Suppressor macrophage (primary cell): Measurements from ENCODE around the gene CPNE8.

Experiments
- DNase-seq, 4 experiments: peaks; one replicate each; pipeline ENCODE4 v3.0.0-alpha.2; 2020 to 2022

The CPNE8 gene

DNA sequence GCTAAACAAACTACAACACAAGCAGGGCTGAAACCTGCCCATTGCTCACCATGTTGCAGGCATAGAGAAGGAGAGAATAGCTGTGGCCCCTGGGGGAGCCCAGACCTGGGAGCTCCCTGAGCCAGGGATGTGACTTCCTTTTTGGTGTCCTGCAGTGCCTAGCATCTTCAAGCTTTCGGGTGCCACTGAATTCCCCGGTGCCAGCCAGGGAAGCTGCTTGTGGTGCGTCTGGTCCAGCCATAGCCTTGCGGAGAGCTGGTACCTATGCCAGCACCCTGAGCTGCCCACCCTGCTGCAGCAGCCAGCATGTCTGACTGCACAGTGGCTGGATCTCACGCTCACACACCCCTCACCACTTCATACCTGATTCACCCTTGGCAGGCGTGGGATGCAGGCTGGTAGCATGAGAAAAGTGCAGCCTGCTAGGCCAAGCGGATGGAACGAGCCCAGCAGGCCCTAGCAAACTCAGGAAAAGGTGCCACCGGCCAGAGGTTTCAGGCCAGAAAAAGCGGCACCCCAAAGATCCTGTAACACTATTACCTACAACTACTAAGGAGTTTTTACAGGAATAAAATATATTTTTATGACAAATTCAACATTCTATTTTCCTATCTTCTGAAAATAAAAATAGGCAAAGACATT lies 183.7 kb downstream of the CPNE8 start:
- no peak for DNase-seq

- no peak for DNase-seq
Measured at GRCh38 chr12:38720661-38721060, 184.7 kb downstream of the CPNE8 start.

GRCh38 chr12:38713294-38713693 lies 192.1 kb downstream of the CPNE8 start:
- DNase-seq: no peak

- DNase-seq: no peak
Measured at GRCh38 chr12:38711054-38711453, 194.3 kb downstream of the CPNE8 start.

DNA sequence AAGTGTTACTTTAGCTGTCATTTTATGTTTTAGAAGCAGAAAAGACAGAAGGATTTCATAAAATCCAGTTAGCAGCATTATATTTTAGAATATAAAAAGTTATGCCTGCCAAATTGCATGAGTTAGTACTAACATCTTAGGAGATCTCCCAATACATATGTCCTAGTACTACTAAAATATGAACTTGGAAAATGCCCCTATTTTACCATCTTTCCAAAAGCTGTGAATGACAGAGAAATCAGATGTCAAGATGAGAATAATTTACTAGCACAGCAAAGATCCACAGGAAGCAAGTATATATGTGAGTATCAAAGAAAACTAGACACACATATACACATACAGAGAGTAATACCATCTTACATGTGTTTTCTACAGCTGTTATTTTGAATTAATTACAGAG lies 196.9 kb downstream of the CPNE8 start:
- DNase-seq: no peak

DNA sequence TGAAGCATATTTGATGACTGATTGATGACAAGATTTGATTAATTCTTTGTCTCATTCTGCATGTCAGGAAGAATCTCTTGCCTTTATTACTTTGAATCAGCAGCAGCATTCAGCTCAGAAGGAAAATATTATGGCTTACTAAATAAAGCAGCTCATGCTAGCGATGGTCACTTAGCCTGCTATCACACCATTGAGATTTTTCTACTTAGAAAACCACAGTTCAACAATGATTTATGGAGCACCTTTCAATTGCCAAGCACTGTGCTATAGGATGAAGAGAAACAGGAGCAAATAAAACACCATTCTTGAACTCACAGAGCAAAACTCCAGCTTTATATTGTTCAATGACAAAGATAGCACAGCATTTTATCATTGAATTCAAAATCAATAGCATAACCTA lies 197.7 kb downstream of the CPNE8 start:
- DNase-seq: no peak

- no peak for DNase-seq
Measured at GRCh38 chr12:38697289-38697688, 208.1 kb downstream of the CPNE8 start.

DNA sequence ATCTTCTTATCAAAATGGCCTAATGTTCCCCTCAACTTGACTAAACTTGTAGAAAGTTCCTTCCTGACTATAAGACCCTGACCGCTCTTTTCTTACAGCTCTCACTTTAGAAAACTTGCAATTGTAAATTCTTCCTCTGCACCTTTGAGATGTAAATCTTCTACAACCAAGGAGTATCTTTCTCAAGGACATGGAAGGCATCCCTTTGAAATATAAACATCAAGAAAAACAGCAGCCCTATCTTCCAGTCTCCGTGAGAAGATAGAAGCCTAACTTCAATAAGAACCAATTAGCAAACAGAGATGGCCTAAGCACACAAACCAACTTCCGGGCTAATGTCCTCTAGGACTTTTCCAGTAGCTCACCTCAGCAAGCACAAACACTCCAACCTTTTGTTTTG lies 210.3 kb downstream of the CPNE8 start:
- no peak for DNase-seq

GRCh38 chr12:38691164-38691563 lies 214.2 kb downstream of the CPNE8 start:
- no peak for DNase-seq

- no peak for DNase-seq
Measured at GRCh38 chr12:38690646-38691045, 214.7 kb downstream of the CPNE8 start.

GRCh38 chr12:38689704-38690103 lies 215.7 kb downstream of the CPNE8 start:
- no peak for DNase-seq

GRCh38 chr12:38689195-38689594 lies 216.2 kb downstream of the CPNE8 start:
- no peak for DNase-seq

GRCh38 chr12:38682521-38682920 lies 222.9 kb downstream of the CPNE8 start:
- DNase-seq: no peak

DNA sequence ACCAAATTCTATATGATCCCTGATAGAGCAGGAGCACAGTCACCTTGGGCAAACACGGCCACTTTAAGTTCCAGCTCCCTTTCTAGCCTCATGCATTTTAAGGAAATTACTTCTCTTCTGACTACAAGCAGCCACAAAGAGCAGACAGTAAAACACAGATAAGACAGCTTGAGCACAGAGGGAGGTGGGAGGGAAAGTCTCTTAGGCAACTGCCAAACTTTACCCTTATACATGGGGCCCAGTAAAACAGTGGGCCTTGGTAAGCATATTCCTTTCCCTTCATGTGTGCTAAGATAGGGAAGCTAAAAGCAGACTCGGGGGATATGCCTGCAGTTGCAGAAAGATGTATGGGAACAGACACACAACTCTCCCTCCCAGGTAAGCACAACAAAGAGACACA lies 235.9 kb downstream of the CPNE8 start:
- DNase-seq: peak in 1 of 4 experiments; percentile 7

DNA sequence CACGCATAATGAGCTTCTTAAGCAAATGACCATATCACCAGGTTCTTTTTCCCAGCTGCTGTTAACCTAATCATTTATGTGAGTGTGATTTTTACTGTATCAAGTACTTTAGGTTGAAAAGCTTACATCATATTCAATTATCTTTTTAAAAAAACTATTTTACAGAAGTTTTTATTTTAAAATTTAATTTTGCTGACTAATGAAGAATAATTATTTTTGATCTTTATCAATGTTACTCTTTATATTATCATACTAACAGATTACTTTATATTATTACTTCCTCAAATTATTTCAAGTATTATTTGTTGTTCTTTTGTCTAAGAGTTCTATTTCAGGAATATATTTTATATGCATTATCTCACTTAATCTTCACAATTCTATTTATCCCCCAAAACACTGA lies 236.3 kb downstream of the CPNE8 start:
- DNase-seq: no peak

- DNase-seq: no peak
Measured at GRCh38 chr12:38666425-38666824, 239.0 kb downstream of the CPNE8 start.

DNA sequence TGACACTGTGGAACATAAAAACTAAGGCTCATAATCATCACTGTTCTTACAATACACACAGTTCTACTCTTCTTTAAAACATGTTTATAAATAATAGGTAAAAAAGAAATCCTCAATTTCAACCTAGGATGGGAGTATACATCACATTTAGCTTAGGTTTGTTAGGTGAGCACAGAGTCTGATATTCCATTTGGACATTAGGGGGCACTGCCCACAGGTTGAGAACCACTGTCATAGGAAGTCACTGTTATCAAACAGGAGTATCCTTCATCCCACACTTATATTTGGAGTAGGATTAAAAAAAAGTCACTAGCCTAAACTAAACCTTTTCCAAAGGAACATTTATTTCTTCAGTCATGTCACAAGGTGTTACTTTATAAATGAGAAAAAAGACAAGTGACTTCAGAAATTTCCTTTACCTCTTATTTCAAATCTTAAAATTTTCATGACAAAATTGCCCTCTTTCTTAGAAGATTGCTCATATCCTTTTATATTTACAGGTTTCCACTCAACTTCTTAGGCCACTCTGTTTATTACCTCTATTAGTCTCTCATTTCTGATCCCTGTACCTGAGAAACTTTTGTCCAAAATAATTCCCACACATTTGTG lies 240.6 kb downstream of the CPNE8 start:
- peak in 1 of 4 experiments; percentile 10 for DNase-seq

DNA sequence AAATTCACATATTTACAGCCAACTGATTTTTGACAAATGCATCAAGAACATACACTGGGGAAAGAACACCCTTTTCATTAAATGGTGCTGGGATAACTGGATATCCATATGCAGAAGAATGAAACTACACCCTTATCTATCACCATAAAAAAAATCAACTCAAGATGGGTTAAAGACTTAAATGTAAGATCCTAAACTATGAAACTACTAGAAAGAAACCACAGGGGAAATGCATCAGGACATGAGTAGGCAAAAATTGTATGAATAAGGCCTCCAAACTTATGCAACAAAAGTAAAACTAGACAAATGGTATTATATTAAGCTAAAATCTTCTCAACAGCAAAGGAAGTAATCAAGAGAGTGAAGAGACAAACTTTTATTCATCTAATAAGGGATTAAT lies 242.6 kb downstream of the CPNE8 start:
- peak in 2 of 4 experiments; percentile 19 to 40 for DNase-seq

GRCh38 chr12:38653650-38654049 lies 251.7 kb downstream of the CPNE8 start:
- DNase-seq: no peak

DNA sequence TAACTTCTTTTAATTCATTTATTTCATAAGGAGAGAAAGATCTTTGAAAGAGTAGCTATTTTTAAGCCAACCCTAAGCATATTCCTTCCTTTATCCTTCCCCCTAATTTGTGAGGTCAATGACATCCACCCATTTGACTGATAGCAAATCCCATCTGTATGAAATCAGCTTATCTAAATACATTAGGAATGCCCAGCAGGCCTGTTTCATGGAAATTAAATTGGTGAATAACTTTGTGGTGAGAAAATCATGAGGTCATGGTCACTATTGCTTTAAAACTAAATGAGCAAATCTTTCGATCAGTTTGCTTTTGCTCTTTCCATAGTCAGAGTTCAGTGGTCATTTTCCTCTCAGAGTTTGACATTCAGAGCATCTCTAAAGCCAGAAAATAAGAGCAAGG lies 256.6 kb downstream of the CPNE8 start:
- no peak for DNase-seq

DNA sequence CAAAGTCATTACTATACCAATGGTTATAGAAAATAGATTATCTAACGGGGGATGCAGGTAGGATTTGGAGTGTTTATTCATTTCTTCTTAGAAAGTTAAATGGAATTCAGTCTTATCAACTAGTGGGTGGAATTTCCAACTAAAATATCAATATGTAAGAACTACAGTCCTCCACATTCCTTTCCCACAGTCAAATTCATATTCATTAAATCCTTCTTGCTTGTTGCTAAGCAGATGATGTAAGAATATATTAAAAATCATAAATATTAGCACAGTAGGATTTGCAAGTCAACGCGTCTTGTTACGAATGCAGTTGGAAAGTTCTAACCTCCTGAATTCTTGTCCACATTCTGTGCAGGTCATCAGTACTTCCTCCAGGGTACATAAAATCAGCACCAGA lies 259.2 kb downstream of the CPNE8 start:
- DNase-seq: no peak

DNA sequence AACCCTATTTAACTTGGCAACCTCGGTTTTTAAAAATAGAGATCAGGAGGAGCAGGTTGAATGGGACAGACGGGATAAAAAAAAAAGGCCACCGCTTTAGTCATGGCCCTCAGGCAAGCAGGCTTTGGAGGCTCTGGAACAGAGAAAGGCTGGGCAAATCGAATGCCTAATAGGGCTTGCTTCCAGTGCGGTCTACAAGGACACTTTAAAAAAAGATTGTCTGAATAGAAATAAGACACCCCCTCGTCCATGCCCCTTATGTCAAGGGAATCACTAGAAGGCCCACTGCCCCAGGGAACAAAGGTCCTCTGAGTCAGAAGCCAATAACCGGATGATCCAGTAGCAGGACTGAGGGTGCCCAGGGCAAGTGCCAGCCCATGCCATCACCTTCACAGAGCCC lies 265.8 kb downstream of the CPNE8 start:
- DNase-seq: no peak

- no peak for DNase-seq
Measured at GRCh38 chr12:38638401-38638800, 267.0 kb downstream of the CPNE8 start.

DNA sequence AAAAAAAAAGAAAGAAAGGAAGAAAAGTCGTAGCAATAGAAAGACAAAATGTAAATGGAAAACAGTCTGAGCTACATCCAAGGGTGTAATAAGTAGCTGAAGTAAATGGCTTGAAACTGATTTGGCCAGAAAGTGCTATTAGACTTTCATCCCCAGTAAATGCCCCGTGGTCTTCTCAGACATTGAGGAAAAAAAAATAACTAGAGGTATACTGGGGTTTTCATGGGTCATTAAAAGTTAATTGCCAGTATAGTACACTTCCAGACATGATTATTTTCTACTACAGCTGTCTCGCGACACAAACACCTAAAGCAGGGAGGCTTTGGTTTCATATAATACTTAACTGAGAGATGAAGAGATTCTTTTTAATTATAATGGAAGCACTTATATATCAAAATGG lies 271.9 kb downstream of the CPNE8 start:
- no peak for DNase-seq

GRCh38 chr12:38629064-38629463 lies 276.3 kb downstream of the CPNE8 start:
- DNase-seq: no peak
